Measurements from ENCODE around the gene CADM1. TPM values are rescaled to one million over a fixed set of nuclear protein-coding genes. Genes with fewer than 3 reads are reported as not detected.
A peak's percentile ranks its signal among the peaks of the same experiment; 100 is the strongest.

The CADM1 gene
- total and polyA plus RNA-seq, 2 donors (not counting 1 experiment from before 2014, with no cell fraction given): 15.4 to 86.0 TPM

- DNase-seq (ENCODE audit: low read depth in 2 of 2): peak; percentile 87 to 99
- Histone ChIP-seq H2AFZ (ENCODE audit: low read length) (no peak overlapping the region), H3K4me2 (ENCODE audit: extremely low read depth, insufficient read depth, low read length) (peak overlapping the region; percentile 1)
These were observed 303.0 kb downstream of the CADM1 start for GRCh38 chr11:115201111-115201792.

GRCh38 chr11:115199481-115200069, 304.6 kb downstream of the CADM1 start:
- H3K36me3 ChIP-seq (ENCODE audit: control insufficient read depth, insufficient read depth, low read length): no peaks in the 10 kb centered on the region
- no peaks in the 10 kb centered on the region for H3K79me2 ChIP-seq (ENCODE audit: control insufficient read depth, insufficient read depth, low read length)
- peak in 1 of 2 donors; percentile 78 for DNase-seq (ENCODE audit: low read depth in 2 of 2)
- H2AFZ ChIP-seq (ENCODE audit: low read length): no peak overlapping the region
- no peak overlapping the region for H3K4me3 ChIP-seq (replicated peaks in 1 of 4; ENCODE audit: control extremely low read depth in 1 of 4, insufficient read depth in 1 of 4, low read depth in 3 of 4, low read length in 4 of 4)
- no peaks in the 10 kb centered on the region for H3K27me3 ChIP-seq (ENCODE audit: control insufficient read depth, insufficient read depth, low read length)
- peaks cover 4% of the 10 kb centered on the region for H3K4me1 ChIP-seq (ENCODE audit: control insufficient read depth, extremely low read depth, insufficient read depth, low read length)
- no peak overlapping the region for H3K27ac ChIP-seq (ENCODE audit: insufficient read depth, low read length)
- H3K9ac ChIP-seq (ENCODE audit: insufficient read depth, low read length): no peak overlapping the region
- H3K4me2 ChIP-seq (ENCODE audit: extremely low read depth, insufficient read depth, low read length): no peak overlapping the region
- no peaks in the 10 kb centered on the region for H4K20me1 ChIP-seq (ENCODE audit: control insufficient read depth, extremely low read depth, insufficient read depth, low read length)
- no peak for TF ChIP-seq EZH2 (IDR thresholded peaks at IDR 0.05; ENCODE audit: low read length, missing control alignments)
- no peak for TF ChIP-seq CTCF (conservative IDR thresholded peaks at IDR 0.05 in 1 of 2, IDR thresholded peaks at IDR 0.05 in 1 of 2; ENCODE audit: low read depth in 1 of 2, low read length in 2 of 2)
- H3K9me3 ChIP-seq (ENCODE audit: control insufficient read depth, insufficient read depth, low read depth, low read length): no peaks in the 10 kb centered on the region

More at GRCh38 chr11:115201111-115201792, 303.0 kb downstream of the CADM1 start:
- Histone ChIP-seq H3K27me3 (ENCODE audit: control insufficient read depth, insufficient read depth, low read length) (no peaks in the 10 kb centered on the region), H3K36me3 (ENCODE audit: control insufficient read depth, insufficient read depth, low read length) (no peaks in the 10 kb centered on the region), H3K79me2 (ENCODE audit: control insufficient read depth, insufficient read depth, low read length) (no peaks in the 10 kb centered on the region), H3K4me3 (replicated peaks in 1 of 4; ENCODE audit: control extremely low read depth in 1 of 4, insufficient read depth in 1 of 4, low read depth in 3 of 4, low read length in 4 of 4) (no peak overlapping the region), H3K27ac (ENCODE audit: insufficient read depth, low read length) (no peak overlapping the region), H4K20me1 (ENCODE audit: control insufficient read depth, extremely low read depth, insufficient read depth, low read length) (no peaks in the 10 kb centered on the region), H3K9ac (ENCODE audit: insufficient read depth, low read length) (no peak overlapping the region), H3K4me1 (ENCODE audit: control insufficient read depth, extremely low read depth, insufficient read depth, low read length) (peaks cover 4% of the 10 kb centered on the region), H3K9me3 (ENCODE audit: control insufficient read depth, insufficient read depth, low read depth, low read length) (no peaks in the 10 kb centered on the region)
- no peak for TF ChIP-seq EZH2 (IDR thresholded peaks at IDR 0.05; ENCODE audit: low read length, missing control alignments)
- TF ChIP-seq CTCF (conservative IDR thresholded peaks at IDR 0.05 in 1 of 2, IDR thresholded peaks at IDR 0.05 in 1 of 2; ENCODE audit: low read depth in 1 of 2, low read length in 2 of 2): no peak

GRCh38 chr11:115198321-115198741, 305.9 kb downstream of the CADM1 start:
- no peak overlapping the region for H3K9ac ChIP-seq (ENCODE audit: insufficient read depth, low read length)
- H3K36me3 ChIP-seq (ENCODE audit: control insufficient read depth, insufficient read depth, low read length): no peaks in the 10 kb centered on the region
- no peak for TF ChIP-seq EZH2 (IDR thresholded peaks at IDR 0.05; ENCODE audit: low read length, missing control alignments)
- no peak for TF ChIP-seq CTCF (conservative IDR thresholded peaks at IDR 0.05 in 1 of 2, IDR thresholded peaks at IDR 0.05 in 1 of 2; ENCODE audit: low read depth in 1 of 2, low read length in 2 of 2)
- H4K20me1 ChIP-seq (ENCODE audit: control insufficient read depth, extremely low read depth, insufficient read depth, low read length): no peaks in the 10 kb centered on the region
- no peaks in the 10 kb centered on the region for H3K9me3 ChIP-seq (ENCODE audit: control insufficient read depth, insufficient read depth, low read depth, low read length)
- H3K27me3 ChIP-seq (ENCODE audit: control insufficient read depth, insufficient read depth, low read length): no peaks in the 10 kb centered on the region
- no peak overlapping the region for H3K4me2 ChIP-seq (ENCODE audit: extremely low read depth, insufficient read depth, low read length)
- no peak overlapping the region for H3K4me3 ChIP-seq (replicated peaks in 1 of 4; ENCODE audit: control extremely low read depth in 1 of 4, insufficient read depth in 1 of 4, low read depth in 3 of 4, low read length in 4 of 4)
- peaks cover 4% of the 10 kb centered on the region for H3K4me1 ChIP-seq (ENCODE audit: control insufficient read depth, extremely low read depth, insufficient read depth, low read length)
- peak in 1 of 2 donors; percentile 41 for DNase-seq (ENCODE audit: low read depth in 2 of 2)
- H2AFZ ChIP-seq (ENCODE audit: low read length): no peak overlapping the region
- no peaks in the 10 kb centered on the region for H3K79me2 ChIP-seq (ENCODE audit: control insufficient read depth, insufficient read depth, low read length)
- no peak overlapping the region for H3K27ac ChIP-seq (ENCODE audit: insufficient read depth, low read length)
